GM04503 (cell line): ENCODE data around the gene FRMD4A.
"Not testable (repeated sequence)": the region's sequence is repeated elsewhere in the genome, so short reads cannot be mapped to it uniquely, and the experiment has no call there.

Experiments
- DNase-seq: peaks from one replicate; pipeline ENCODE4 v3.0.0-alpha.2; 2012; ENCODE audit warnings: low read depth

FRMD4A gene

GRCh38 chr10:13911821-13912520, 418.8 kb downstream of the FRMD4A start:
- no peak for DNase-seq

- no peak for DNase-seq
Observed at GRCh38 chr10:13909516-13910258, 421.0 kb downstream of the FRMD4A start.

GRCh38 chr10:13908475-13908874, 422.2 kb downstream of the FRMD4A start:
- DNase-seq: no peak

GRCh38 chr10:13907570-13907969, 423.2 kb downstream of the FRMD4A start:
- no peak for DNase-seq

- no peak for DNase-seq
Observed at GRCh38 chr10:13905281-13905680, 425.4 kb downstream of the FRMD4A start.

GRCh38 chr10:13904064-13904463, 426.7 kb downstream of the FRMD4A start:
- DNase-seq: no peak

- no peak for DNase-seq
Observed at GRCh38 chr10:13902868-13903587, 427.7 kb downstream of the FRMD4A start.

- DNase-seq: no peak
Observed at GRCh38 chr10:13899941-13900340, 430.8 kb downstream of the FRMD4A start.

GRCh38 chr10:13896146-13896545, 434.6 kb downstream of the FRMD4A start:
- DNase-seq: not testable (repeated sequence)

GRCh38 chr10:13894412-13895093, 436.2 kb downstream of the FRMD4A start:
- DNase-seq: no peak

GRCh38 chr10:13893926-13894325, 436.8 kb downstream of the FRMD4A start:
- DNase-seq: no peak

GRCh38 chr10:13892871-13893270, 437.9 kb downstream of the FRMD4A start:
- DNase-seq: no peak

GRCh38 chr10:13892001-13892491, 438.7 kb downstream of the FRMD4A start:
- no peak for DNase-seq

- DNase-seq: no peak
Observed at GRCh38 chr10:13891128-13892000, 439.4 kb downstream of the FRMD4A start.

GRCh38 chr10:13890233-13891127, 440.2 kb downstream of the FRMD4A start:
- DNase-seq: no peak

GRCh38 chr10:13887761-13888160, 443.0 kb downstream of the FRMD4A start:
- no peak for DNase-seq

- DNase-seq: no peak
Observed at GRCh38 chr10:13885238-13885990, 445.3 kb downstream of the FRMD4A start.

- no peak for DNase-seq
Observed at GRCh38 chr10:13883636-13884444, 446.9 kb downstream of the FRMD4A start.
